Right renal pelvis (tissue), 4 donors: ENCODE measurements around the gene KRT20. TPM values are rescaled to one million over a fixed set of nuclear protein-coding genes. Genes with fewer than 3 reads are reported as not detected.
"Not testable (repeated sequence)": the region's sequence is repeated elsewhere in the genome, so short reads cannot be mapped to it uniquely, and the experiment has no call there.

Experiments
- DNase-seq, 4 donors: peaks; one replicate each; pipeline ENCODE4 v3.0.0-alpha.2; 2013; ENCODE audit warnings: low read depth in 4 of 4, low spot score in 3 of 4, missing footprints in 1 of 4
- polyA plus RNA-seq, 4 donors: library from polyadenylated mRNA; unstranded; fragments of 120-200 nt; gene quantifications; one replicate each; pipeline ENCODE4 v1.2.1, GENCODE V29; 2013; ENCODE audit not compliant: insufficient read length in 4 of 4

The KRT20 gene
- polyA plus RNA-seq, 4 donors = 0.08 to 1.00 (median 0.77) TPM; not detected in 1

DNA sequence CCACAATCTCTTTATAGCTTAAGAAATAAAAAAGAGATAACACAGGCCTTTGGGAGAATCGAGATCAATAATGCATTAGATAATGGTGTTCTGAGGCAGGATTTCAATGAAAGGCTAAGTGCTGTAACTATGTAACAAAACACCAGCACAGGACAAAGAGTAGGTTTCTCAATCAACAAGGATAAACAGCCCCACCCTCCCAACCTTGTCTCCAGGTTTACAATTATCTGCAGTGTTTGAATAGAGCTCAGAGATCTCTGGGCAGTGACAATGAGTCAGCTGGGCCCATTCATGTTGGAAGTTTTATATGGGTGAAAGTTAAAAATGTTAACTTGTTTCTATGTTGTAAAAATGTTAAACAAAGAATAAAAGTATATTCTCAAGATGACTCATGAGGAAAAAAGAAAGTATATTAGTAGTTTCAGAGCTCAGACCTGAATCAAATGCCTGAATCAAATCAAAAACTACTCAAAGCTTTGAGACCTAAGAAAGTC, 17.0 kb upstream of the KRT20 start:
- DNase-seq = no peak

DNA sequence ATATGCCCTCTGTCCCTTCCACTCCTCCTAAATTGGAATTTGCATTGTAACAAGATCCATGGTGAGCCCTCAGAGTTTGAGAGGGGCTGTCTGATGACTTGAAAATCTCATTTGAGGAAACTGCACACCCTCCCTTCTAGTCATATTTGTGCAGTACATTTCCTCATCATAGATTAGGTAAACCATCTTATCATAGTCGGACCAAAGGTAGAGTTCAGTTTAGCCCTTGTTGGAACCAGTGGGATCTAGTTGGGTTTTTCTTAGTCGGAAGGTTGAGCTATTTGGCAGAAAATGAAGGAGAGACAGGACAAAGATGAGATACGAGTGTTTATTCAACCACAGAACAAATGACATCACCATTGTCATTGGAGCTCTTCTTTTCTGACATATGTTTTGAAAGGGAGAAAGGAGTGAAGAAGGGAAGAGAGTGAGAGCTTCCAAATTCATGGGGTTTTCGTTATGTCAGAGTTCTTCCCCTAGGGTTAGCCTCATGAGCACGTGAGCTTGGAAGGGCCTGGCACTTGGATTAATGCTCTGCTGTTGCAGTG, 15.8 kb upstream of the KRT20 start:
- no peak for DNase-seq

DNA sequence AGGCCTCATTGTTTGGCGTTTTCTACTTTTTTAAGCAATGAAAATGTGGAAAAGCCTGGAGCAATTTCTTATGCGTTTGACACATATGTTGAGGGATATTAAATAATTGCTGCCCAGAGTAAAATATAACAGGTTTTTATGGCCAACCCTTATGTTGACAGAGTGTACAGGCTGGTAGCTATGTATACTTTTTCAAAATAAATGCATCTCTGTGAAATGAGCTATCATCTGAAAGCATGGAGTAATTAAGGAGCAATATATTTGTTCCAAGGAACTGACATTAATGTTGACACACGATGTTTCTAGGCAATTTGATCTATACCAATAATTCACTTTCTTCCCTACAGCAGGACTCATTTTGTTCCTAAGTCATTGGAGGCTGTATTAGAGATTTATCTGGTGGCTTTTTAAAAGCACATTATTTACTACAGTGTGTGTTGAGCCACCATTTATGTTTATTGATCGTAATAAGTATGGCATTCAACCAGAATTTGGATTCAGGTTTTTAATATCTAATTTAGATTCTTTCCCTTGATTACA, 11.9 kb upstream of the KRT20 start:
- DNase-seq = no peak

DNA sequence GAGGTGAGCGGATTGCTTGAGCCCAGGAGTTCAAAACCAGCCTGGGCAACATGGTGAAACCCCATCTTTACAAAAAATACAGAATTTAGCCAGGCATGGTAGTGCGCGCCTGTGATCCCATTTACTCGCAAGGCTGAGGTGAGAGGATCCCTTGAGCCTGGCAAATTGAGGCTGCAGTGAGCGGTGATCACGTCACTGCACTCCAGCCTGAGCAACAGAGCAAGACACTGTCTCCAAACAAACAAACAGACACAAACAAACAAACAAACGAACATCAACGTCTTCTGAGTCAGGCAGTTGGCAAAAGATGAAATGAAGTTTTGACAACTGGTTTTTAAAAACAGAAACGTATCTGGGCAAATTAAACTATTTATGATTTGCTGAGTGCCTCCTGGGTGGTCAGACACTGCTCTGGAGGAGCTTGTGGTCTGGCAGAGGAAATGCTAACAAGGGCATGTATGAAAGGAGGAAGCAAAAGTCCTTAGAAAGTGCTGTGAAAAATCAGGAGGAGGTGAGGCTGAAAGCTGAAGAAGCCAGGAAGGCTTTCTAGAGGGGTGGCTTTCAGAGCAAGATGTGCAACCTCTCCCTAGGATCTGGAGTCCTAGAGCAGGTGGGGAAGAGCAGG, 10.2 kb upstream of the KRT20 start:
- DNase-seq = no peak

DNA sequence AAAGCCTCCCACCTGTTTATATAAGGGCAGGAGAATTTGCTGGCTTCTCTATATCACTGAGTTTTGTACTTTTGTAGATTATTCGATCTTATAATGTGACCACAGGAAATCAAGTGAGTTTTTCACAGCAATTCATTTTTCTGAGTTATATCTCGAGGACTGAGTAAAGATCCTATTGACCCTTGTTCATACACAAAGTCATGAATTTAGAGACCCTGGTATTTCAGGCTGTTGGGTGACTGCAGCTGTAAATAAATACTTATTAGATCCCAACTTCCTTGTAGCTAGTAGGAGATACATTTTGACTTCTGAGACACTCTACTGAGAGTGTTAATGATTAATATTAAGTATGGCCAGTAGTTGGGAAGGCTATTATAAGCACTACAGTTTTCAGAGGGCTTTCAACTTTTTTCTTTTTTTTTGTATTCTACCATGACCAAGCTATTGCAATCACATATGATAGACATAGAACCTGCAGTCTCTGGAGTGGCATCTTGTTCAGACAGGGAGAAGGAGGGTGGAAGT, 3.2 kb upstream of the KRT20 start:
- no peak for DNase-seq

DNA sequence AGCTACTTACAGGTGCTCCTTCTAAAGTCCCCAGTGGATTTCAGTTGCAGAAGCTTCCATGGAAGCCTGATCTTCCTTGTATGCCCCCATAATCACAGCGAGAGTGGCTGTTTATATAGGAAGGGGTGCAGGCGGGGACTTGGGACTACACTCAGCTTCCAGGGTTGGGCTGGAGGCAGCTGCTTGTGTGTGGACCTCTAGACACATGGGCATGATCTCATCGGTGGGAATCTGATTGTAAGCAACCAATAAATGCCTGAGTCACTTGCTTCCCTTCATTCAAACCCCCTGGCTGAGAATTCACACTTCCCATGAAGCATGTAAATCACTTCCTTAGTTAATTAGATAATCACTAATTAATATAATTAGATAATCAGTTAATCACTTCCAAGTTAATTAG, 1.0 kb upstream of the KRT20 start:
- DNase-seq = no peak

DNA sequence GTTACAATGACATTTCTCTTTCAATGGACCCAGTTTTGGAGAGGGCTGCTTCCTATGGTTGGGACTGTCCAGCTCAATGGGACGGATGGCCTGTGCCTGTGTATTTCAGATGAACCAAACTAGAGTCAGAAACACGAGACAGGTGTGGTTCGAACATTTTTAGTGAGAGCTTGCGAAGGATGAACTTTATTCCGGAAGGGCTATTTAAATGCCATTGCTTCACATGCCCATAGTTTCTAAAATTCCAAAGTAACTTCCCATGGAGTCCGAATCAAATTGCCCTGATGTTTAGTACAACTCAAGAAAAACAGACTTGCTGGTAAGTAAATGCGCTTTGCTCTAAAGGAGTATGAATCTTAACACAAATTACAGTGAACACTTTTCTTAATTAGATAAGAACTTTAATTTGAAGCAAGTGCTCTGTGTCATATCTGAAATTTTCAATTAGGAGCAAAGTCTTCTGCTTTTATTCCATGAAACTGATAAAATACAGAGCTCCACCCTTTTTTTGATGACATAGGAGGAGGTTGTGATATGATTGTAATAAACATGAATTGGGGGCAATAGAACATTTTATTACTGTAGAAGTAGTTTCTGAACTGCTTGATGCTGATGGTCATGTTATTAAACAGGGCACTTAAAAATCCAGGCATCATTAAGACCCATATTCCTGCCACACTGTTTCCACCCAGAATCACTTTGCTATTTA, 1.3 kb downstream of the KRT20 start:
- no peak for DNase-seq

DNA sequence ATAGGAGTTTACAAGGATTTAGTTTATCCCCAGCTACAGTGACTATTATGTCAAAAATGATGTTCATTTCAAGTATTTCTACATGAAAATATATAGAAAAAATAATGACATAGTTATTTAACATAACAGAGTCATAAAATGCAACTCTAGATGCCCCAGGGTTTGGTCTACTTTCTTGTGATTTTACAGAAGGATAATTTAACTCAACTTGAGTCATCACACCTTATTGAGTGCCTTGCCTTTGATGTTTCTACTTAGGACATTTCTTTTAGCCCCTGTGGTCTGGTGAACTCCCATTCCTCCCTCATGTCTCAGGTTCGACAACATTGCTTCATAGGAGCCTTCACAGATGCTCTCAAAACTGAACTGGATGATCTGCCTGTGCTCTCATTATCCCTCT, 2.0 kb downstream of the KRT20 start:
- no peak for DNase-seq

DNA sequence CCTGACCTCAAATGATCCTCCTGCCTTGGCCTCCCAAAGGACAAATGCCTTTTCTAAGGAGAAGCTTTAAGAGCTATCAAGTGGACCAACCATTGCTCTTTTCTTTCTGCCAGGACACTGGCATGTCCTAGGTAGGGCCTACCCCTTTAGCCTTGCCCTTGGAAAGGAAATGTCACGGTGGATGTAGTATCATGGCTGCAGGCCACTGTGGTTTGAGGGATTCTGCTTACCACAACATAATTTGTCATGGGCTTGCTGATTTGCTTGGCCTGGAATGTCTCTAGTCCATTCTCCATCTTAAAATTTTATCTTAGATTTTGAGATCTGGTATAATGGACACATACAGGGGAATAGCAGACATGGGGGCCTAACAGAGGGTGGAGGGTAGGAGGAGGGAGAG, 6.0 kb downstream of the KRT20 start:
- DNase-seq = no peak

DNA sequence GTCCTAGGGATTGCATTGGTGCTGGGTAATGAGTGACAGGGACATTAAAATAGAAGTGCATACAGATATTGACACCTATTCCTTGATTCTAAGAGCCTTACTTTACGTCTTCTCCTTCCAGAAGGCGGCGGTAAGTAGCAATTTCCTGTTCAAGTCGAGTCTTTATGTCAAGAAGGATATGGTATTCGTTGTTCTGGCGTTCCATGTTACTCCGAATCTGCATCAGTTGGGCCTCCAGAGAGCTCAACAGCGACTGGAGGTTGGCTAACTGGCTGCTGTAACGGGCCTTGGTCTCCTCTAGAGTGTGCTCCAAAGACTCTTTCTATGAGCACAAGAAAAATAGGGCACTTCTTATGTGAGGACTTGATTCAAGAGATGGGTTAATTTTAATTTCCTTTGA, 7.0 kb downstream of the KRT20 start:
- DNase-seq = no peak

DNA sequence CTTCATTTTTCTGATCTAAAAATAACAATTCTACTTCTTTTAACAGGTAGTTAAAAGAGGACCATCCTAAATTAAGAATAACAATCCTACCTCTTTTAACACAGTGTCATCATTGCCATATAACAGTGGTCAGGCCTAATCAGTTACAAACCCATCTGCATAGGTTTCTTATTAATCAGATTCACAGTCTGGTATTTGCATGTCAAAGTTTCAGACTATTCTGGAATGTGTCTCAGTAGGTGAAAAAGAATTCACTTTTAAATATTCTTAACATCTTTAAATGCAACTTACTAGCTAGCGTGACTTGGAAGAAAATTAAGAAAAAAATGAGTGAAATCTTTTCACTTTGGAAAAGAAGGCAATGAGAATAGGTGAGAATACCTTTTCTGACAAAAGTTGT, 11.2 kb downstream of the KRT20 start:
- no peak for DNase-seq

DNA sequence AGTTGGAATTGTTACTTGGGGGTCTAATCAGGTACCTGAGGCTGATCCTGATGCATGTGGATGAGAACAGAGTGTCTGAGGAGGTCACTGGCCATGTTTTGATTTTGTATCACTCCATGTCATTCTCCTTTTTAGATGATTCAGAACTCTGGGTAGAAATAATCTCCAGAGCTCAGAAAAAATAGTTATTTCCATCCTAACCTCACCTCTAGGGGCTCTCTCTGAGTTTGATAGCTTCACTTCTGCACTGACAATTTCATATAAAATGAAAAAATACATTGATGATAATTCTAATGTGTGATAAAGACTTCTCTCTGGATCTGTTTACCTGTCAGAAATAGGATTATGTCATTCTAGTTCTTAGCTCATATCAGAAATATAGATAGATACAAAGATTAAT, 11.8 kb downstream of the KRT20 start:
- DNase-seq = no peak

DNA sequence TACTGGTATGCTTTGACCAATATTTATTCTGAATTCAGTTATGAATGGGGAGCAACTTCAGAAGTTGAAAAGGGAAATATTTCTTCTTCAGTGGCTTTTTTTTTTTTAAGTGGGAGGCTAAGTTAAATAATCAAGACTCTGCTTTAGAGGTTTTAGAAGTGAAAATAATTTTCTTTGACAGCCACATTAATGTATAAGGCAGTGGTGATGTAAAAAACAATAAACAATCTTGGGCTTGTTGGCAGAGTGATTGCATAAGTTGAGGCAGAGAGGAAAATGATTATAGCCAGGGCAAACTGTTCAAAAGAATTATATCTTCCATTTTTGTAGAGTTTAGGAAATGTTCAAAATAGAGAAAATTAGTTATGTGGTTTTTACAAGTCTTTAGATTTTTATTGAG, 12.6 kb downstream of the KRT20 start:
- no peak for DNase-seq

DNA sequence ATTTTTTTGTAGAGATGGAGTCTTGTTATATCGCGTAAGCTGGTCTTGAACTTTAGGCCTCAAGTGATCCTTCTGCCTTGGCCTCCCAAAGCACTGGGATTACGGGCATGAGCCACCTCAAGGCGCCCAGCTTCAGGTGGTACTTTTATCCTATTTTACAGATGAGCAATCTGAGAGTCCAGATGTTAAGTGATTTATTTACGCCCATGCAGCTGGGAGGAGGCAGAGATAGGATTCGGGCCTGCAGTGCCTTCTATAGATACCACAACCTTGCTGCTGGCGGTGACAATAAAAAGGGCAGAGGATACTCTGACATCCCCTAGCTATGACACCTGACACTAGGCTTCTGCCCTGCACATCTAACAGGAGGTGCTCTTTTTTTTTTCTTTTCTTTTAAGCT, 13.7 kb downstream of the KRT20 start:
- no peak for DNase-seq

DNA sequence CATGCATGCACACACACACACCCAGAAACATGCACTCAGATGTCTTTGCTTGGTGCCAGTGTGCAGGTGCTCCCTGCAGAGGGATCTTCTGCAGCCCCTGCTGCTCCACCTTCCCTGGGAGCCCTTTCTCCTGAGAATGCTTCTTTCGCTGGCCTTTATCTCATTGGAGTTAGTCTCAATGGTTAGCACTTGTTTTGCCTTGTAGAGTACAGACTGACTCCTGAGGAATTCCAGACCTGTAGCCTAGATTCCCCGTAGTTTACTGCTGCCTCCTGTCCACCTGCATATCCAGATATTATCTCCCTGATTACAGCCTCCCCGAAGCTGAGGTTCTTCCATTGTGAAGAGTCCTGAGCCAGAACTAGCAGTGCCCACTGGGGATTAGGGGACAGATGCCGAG, 14.9 kb downstream of the KRT20 start:
- no peak for DNase-seq

DNA sequence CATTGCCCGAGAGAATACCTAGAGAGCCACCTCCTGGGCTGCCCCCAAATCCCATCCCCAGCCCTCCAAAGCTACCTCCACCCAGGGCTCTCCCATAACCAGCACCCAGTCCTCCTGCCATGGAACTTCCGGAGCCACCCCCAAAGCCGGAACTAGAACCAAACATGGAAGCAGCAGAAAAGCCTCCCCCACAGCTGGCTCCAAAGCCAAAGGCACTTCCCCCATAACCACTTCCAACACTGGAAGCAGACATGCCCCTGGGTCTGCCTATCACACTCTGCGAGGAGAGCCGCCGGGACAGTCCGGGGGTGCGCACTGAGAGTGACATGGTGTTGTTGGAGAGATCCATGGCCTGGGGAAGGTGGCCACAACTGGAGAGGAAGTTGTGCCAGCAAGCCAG, 18.2 kb downstream of the KRT20 start, which contains the start of gene KRT12:
TSS of gene KRT12 (minus strand) at position 386 of the 400 bp plus-strand sequence. CDS start at position 349, 37 bp downstream.
- no peak for DNase-seq

DNA sequence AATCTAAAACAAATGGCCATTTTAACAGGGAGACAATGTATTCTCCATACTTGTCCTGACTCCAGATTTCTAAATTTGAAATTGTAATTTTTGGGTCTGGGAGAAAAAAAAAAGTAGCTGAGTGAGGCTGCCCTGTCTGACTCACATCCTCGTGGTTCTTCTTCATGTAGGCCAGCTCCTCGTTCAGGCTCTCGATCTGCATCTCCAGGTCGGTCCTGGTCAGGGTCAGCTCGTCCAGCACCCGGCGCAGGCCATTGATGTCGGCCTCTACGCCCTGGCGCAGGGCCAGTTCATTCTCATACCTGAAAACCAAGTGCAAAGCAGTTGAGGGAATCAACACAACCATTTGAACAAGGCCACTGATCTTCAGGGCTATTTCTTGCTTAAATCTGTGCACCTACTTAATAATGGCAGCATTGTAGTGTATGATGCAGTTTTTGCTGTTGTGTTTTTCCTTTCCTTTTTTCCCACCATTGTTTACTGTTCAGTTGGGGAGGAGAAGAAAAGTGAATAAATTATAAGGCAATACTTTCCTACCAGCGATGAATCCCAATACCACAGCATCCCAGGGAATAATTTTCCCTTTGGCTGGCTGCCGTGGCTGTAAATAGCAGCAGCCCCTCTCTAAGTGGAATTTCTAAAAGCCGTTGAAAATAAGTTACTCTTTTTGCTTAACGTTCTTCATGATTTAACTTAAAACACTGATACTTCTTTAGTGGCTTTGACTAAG, 20.2 kb downstream of the KRT20 start:
- no peak for DNase-seq

DNA sequence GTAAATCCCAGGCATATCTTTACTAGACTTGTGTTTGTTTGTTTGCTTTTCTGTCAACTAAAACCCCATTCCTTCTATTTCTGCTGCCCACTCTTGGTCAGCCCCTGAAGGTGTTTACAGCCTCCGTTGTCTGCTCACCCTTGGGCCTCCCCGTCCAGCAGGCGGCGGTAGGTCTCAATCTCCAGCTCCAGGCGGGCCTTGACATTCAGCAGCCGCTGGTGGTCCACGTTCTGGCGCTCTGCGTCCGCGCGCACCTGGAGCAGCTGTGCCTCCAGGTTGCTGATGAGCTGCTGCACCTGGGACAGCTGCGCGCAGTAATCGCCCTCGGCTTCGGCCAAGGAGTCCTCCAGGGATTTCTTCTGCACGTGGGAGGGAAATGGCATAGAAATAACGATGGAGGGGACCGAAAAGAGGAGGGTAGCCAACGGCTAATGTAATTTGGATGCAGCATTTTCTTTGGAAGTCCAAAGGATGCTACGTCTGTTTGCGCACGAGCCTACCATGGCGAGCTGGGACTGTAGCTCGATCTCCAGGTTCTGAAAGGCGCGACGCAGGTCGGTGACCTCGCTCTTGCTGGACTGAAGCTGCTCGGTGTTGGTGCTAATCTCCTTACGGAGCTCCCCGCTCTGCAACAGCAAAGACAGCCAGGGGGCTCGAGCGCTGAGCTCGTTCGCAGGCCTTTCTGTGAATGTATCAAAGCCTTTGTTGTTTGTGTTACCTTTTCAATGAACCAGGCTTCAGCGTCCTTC, 21.9 kb downstream of the KRT20 start:
- no peak for DNase-seq

DNA sequence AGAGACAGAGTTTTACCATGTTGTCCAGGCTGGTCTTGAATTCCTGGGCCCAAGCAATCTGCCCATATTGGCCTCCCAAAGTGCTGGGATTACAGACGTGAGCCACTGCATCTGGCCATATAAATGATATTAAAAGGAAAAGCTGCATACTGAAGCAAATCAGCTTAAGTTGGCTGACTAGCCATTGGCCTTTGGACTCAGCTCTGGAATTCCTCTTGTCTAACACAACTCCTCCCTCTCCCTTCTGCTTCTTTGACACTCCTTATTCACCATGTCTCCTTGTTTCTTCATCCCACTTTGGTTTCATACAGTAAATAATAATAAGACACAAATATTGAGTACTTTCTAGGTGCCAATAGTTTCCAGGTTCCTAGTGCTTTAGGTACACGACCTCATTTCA, 25.5 kb downstream of the KRT20 start:
- DNase-seq = no peak

DNA sequence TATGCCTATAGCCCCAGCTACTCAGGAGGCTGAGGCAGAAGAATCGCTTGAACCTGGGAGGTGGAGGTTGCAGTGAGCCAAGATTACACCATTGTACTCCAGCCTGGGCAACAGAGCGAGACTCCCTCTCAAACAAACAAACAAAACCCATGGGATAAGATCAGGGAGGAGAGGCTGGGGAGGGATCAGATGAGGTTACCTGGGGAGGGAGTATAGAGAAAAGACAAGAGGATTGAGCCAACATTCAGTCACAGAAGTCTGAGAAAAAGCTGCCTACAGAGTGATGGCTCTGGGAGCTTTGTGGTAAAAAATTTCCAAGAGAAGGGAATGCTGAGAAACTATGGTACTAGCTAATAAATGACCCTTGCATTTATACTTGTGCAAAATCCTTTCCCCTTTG, 26.4 kb downstream of the KRT20 start:
- DNase-seq = not testable (repeated sequence)
